ENCODE data around the gene SEL1L2. TPM values are rescaled to one million over a fixed set of nuclear protein-coding genes. Genes with fewer than 3 reads are reported as not detected.
A peak's percentile ranks its signal among the peaks of the same experiment; 100 is the strongest.

Gene SEL1L2
- total and polyA plus RNA-seq, 4 donors, result not detected

DNA sequence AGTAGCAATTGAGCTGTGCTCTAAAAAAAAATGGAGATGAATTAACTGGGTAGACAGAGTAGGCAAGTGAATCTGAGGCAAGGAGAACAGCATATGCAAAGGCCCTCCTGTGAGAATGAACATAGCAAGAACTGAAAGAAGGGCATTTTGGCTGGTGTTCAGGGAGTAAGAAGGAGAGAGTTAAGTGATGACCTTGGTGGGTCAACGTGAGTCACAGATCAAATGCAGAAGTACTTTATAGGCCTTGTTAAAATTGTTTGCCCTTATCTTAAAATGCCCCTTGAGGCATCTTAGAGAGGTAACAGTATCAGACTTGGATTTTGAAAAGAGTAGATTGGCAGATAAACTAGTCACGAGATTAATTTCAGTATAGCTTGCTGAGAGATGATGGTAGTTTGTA, 181.0 kb downstream of the SEL1L2 start:
- H3K9me3 ChIP-seq (ENCODE audit: control insufficient read depth in 4 of 4, insufficient read depth in 3 of 4, low read length in 3 of 4), result no peaks in the 10 kb centered on the region
- H3K4me1 ChIP-seq (ENCODE audit: control insufficient read depth in 5 of 5, insufficient read depth in 5 of 5, low read length in 5 of 5), result peaks cover 0 to 4% (median 0%) of the 10 kb centered on the region in 5 donors
- H3K4me3 ChIP-seq, result no peak overlapping the region
- H3K36me3 ChIP-seq (ENCODE audit: control insufficient read depth in 4 of 4, insufficient read depth in 4 of 4, low read length in 4 of 4), result peaks cover 29 to 49% (median 36%) of the 10 kb centered on the region in 4 donors
- peak overlapping the region in 1 of 2 donors; percentile 57 for H3K27ac ChIP-seq (ENCODE audit: low read depth in 1 of 2, low read length in 1 of 2)
- no peaks in the 10 kb centered on the region for H3K27me3 ChIP-seq (ENCODE audit: control insufficient read depth in 3 of 3, insufficient read depth in 3 of 3, low read length in 2 of 3)
- 64 to 86% methylated on average over 2 of the region's 2 CpGs for WGBS, 2 donors
- ATAC-seq (ENCODE audit: insufficient read depth, low FRiP score), result no peak
- TF ChIP-seq, protein P1, sequence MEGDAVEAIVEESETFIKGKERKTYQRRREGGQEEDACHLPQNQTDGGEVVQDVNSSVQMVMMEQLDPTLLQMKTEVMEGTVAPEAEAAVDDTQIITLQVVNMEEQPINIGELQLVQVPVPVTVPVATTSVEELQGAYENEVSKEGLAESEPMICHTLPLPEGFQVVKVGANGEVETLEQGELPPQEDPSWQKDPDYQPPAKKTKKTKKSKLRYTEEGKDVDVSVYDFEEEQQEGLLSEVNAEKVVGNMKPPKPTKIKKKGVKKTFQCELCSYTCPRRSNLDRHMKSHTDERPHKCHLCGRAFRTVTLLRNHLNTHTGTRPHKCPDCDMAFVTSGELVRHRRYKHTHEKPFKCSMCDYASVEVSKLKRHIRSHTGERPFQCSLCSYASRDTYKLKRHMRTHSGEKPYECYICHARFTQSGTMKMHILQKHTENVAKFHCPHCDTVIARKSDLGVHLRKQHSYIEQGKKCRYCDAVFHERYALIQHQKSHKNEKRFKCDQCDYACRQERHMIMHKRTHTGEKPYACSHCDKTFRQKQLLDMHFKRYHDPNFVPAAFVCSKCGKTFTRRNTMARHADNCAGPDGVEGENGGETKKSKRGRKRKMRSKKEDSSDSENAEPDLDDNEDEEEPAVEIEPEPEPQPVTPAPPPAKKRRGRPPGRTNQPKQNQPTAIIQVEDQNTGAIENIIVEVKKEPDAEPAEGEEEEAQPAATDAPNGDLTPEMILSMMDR (IDR thresholded peaks at IDR 0.05; ENCODE audit: control extremely low read depth, extremely low read depth), result no peak
- DNase-seq, result no peak
- H3K9ac ChIP-seq (ENCODE audit: insufficient read depth in 1 of 2, low read length in 2 of 2), result no peak overlapping the region

DNA sequence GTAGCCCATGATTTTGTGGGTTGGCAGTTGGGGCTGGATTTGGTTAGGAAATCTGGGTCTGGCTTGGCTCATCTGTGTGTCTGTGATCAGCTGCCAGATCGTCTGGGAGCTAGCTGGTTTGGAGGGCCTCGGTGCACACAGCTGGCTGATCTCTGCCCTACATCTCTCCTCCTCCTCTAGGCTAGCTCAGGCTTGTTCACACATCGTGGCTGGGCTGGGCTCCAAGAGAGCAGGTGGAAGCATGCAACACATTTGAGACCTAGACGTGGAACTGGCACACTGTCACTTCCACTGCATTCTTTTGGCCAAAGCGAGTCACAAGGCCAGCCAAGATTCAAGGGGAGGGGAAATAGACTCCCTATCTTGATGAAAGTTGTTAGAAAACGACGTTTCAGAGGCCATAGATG, 189.7 kb downstream of the SEL1L2 start:
- Histone ChIP-seq H3K4me1 (ENCODE audit: control insufficient read depth in 5 of 5, insufficient read depth in 5 of 5, low read length in 5 of 5) (peaks cover 0 to 17% (median 5%) of the 10 kb centered on the region in 5 donors), H3K27me3 (ENCODE audit: control insufficient read depth in 3 of 3, insufficient read depth in 3 of 3, low read length in 2 of 3) (no peaks in the 10 kb centered on the region), H3K4me3 (no peak overlapping the region), H3K27ac (ENCODE audit: low read depth in 1 of 2, low read length in 1 of 2) (no peak overlapping the region), H3K9me3 (ENCODE audit: control insufficient read depth in 4 of 4, insufficient read depth in 3 of 4, low read length in 3 of 4) (no peaks in the 10 kb centered on the region), H3K9ac (ENCODE audit: insufficient read depth in 1 of 2, low read length in 2 of 2) (no peak overlapping the region), H3K36me3 (ENCODE audit: control insufficient read depth in 4 of 4, insufficient read depth in 4 of 4, low read length in 4 of 4) (peaks cover 11 to 34% (median 25%) of the 10 kb centered on the region in 4 donors)
- ATAC-seq (ENCODE audit: insufficient read depth, low FRiP score) (peak; percentile 77), DNase-seq (peak; percentile 91 to 95 (median 94))
- 37 to 60% methylated on average over 7 of the region's 7 CpGs for WGBS, 2 donors
- TF ChIP-seq, protein P1 (IDR thresholded peaks at IDR 0.05; ENCODE audit: control extremely low read depth, extremely low read depth), result no peak

DNA sequence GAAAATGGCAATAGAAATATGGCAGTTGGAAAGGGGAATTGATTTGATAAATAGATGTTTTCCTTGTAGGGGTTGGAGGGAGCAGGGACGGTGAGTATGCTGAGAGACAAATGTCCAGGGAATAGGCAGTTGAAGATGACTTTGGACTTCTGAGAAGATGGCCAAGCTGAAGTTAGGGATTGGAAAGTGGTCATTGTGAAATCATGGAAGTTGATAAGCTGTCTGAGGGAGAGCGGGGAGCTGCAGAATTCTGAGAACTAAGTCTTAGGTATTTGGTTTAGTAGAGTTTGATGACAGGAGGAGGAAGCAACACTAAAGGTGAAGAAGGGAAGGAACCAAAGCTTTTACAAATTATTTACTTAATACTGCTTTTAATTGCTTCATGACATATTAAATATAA, 190.4 kb downstream of the SEL1L2 start:
- 83 to 97% methylated on average over 2 of the region's 2 CpGs for WGBS, 2 donors
- TF ChIP-seq, protein P1 (IDR thresholded peaks at IDR 0.05; ENCODE audit: control extremely low read depth, extremely low read depth), result no peak
- Histone ChIP-seq H3K4me1 (ENCODE audit: control insufficient read depth in 5 of 5, insufficient read depth in 5 of 5, low read length in 5 of 5) (peaks cover 0 to 17% (median 5%) of the 10 kb centered on the region in 5 donors), H3K27me3 (ENCODE audit: control insufficient read depth in 3 of 3, insufficient read depth in 3 of 3, low read length in 2 of 3) (no peaks in the 10 kb centered on the region), H3K9ac (ENCODE audit: insufficient read depth in 1 of 2, low read length in 2 of 2) (no peak overlapping the region), H3K27ac (ENCODE audit: low read depth in 1 of 2, low read length in 1 of 2) (peak overlapping the region in 1 of 2 donors; percentile 12), H3K4me3 (no peak overlapping the region), H3K9me3 (ENCODE audit: control insufficient read depth in 4 of 4, insufficient read depth in 3 of 4, low read length in 3 of 4) (no peaks in the 10 kb centered on the region), H3K36me3 (ENCODE audit: control insufficient read depth in 4 of 4, insufficient read depth in 4 of 4, low read length in 4 of 4) (peaks cover 12 to 39% (median 28%) of the 10 kb centered on the region in 4 donors)
- ATAC-seq (ENCODE audit: insufficient read depth, low FRiP score) (no peak), DNase-seq (no peak)

Small RNAs within 50 kb of the gene (small RNA-seq; reads per million reads assigned to genes)
- gene RNU6-278P (ENCODE audit: low replicate concordance) (not detected), gene RPS3P1 (ENCODE audit: low replicate concordance) (not detected)

Other genes with a start within 250 kb of the SEL1L2 start
- 10 to 100 TPM in 1 of 2 donors, 1 to 10 TPM in 1; 9.8 to 14.6 TPM for gene ESF1, start 205.7 kb downstream of the SEL1L2 start, total RNA-seq
- 10 to 100 TPM in 1 of 2 donors, 1 to 10 TPM in 1; 7.9 to 10.9 TPM for gene ESF1, start 205.7 kb downstream of the SEL1L2 start, polyA plus RNA-seq
- gene NDUFAF5, start 205.6 kb downstream of the SEL1L2 start, total RNA-seq, result 10 to 100 TPM; 16.6 to 23.7 TPM
- 10 to 100 TPM; 11.3 to 29.8 TPM for gene NDUFAF5, start 205.6 kb downstream of the SEL1L2 start, polyA plus RNA-seq
- gene MACROD2, start 4.9 kb upstream of the SEL1L2 start, total RNA-seq, result 10 to 100 TPM; 21.1 to 67.1 TPM
- gene MACROD2, start 4.9 kb upstream of the SEL1L2 start, polyA plus RNA-seq, result 10 to 100 TPM; 13.0 to 20.4 TPM